Right lobe of liver (tissue), 4 donors: ENCODE results near the gene RNU1-4.
"Not testable (repeated sequence)": the region's sequence is repeated elsewhere in the genome, so short reads cannot be mapped to it uniquely, and the experiment has no call there.

Experiments used
- POLR2A ChIP-seq: fragments of 450-650 bp; IDR thresholded peaks from one replicate; pipeline ENCODE4 v1.6.1; 2017; ENCODE audit warnings: antibody characterized with exemption, mild to moderate bottlenecking
- TF ChIP-seq, protein P1 (sequence below), 4 donors: fragments of 200-600 bp in 3 of 4; fragments of 450-650 bp in 1 of 4; IDR thresholded peaks; one replicate each; pipeline versions ENCODE4 v1.5.1 to v1.8.0; 2016 to 2022; ENCODE audit warnings: antibody characterized with exemption in 4 of 4, mild to moderate bottlenecking in 2 of 4
- donor health status: DM: no; HTN: no; CAD: no.
- donor health status: DM: no; HTN: no; CAD: no.
- donor health status: DM: no; HTN: yes; CAD: no.

DNA sequence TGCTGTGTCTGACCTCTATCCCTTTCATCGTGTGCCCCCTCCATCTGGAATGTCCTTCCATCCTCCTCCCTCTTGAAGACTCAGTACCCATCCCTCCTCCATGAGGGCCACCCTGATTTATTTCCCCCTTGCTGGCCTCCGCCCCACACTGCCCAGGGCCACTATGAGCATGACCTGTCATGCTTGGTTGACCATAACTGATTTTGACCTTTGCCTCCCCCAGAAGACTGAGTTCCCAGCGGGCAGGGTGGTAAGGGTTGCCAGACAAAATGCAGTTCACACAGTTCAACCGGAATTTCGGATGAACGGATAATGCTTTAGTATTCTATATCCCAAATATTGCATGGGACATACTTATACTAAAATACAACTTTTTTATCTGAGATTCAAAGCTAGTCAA lies 31.6 kb upstream of the RNU1-4 start:
- TF ChIP-seq, protein P1, sequence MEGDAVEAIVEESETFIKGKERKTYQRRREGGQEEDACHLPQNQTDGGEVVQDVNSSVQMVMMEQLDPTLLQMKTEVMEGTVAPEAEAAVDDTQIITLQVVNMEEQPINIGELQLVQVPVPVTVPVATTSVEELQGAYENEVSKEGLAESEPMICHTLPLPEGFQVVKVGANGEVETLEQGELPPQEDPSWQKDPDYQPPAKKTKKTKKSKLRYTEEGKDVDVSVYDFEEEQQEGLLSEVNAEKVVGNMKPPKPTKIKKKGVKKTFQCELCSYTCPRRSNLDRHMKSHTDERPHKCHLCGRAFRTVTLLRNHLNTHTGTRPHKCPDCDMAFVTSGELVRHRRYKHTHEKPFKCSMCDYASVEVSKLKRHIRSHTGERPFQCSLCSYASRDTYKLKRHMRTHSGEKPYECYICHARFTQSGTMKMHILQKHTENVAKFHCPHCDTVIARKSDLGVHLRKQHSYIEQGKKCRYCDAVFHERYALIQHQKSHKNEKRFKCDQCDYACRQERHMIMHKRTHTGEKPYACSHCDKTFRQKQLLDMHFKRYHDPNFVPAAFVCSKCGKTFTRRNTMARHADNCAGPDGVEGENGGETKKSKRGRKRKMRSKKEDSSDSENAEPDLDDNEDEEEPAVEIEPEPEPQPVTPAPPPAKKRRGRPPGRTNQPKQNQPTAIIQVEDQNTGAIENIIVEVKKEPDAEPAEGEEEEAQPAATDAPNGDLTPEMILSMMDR (IDR thresholded peaks at IDR 0.05): not testable (repeated sequence)
- not testable (repeated sequence) for TF ChIP-seq POLR2A
